Measurements from ENCODE around the gene DOCK1. TPM values are rescaled to one million over a fixed set of nuclear protein-coding genes. Genes with fewer than 3 reads are reported as not detected.

DOCK1 gene
- polyA plus RNA-seq, 10 donors: 29.4 to 45.4 (median 34.4) TPM

DNA sequence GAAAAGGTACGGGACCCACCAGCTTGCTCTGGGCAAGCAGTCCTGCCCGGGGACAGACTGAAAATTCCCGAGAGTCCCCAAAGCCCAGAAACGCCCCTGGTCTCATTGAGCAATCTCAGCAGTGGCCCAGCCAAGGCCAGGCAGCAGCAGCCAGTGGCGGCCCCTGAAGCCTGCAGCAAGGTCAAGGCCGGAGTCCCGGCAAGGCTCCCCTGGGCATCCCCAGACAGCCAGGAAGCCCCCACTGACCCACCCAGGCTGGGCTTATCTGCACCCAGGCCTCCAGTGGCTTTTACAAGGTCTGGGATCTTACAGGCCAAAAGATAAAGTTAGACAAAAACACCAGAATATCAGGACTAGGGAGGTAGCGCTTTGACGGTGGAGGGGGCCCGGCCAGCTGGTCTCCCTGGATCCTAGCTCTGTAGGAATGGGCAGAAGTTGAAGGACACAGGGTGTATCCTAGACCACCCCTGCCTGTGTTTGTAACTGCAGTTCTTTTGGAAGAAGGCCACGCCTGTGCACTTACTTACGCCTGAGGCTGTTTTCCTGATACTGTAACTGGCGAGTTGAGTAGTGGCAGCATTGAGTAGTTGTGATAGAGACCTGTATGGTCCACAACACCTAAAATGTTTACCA lies 513.4 kb downstream of the DOCK1 start:
- no peak for DNase-seq

DNA sequence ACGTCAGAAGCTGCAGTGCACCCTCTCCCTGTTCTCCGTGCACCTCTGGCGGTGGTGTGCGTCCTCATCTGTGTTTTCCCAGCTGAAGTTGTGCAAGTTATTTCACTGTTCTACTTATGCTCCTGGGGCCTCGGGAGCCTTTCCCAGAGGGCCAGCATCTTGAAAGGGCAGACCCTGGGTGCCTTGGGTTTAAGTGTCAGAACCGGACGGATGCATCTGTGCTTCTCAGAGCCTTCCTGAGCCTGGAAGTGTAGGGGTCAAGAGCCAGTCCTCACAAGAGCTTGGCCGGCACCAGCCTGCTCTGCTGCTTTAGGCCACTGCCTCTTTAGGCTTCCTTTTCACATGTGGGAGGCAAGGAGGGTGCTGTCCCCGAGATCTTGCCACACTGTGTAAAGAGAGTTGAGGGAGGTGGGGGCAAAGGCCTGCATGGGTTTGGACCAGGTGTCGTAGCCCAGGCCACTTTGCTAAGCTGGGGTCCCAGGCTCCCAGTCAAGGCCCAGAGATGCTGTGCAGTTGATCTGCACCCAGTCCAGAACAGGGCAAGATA lies 515.0 kb downstream of the DOCK1 start:
- DNase-seq: no peak

DNA sequence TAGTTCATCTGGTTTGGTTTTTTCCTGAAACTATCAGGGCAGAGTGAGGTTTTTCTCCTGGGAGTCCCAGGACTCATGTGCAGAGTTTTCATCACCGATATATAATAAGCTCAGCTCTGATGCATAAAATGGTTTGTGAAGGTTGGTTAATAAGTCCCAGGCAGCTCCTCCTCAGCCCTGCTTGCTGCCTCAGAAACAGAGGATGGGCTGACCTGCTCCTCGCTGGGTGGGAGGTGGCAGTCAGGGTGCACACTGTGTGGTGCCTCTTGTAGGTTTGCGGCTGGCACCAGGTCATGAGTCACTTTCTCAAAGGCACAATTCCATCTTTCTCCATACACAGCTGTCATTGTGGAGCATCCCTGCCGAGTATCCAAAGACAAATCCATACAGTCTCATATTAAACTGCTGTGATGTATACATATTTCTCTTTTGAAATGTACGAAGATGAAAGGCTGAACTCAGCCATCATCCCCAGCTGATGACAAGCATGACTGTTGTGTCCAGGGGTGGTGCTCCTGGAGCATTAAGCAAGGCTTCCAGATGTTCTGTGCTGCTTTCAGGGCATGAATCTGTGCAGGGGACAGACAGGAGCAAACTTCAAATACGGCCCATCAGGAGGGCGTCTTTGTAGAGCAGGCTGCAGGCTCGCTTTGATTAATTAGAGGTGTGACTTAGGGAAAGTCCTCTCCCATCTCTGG lies 518.1 kb downstream of the DOCK1 start:
- no peak for DNase-seq

GRCh38 chr10:127424594-127425264 lies 519.5 kb downstream of the DOCK1 start:
- DNase-seq: peak; percentile 18 to 45 (median 31)

DNA sequence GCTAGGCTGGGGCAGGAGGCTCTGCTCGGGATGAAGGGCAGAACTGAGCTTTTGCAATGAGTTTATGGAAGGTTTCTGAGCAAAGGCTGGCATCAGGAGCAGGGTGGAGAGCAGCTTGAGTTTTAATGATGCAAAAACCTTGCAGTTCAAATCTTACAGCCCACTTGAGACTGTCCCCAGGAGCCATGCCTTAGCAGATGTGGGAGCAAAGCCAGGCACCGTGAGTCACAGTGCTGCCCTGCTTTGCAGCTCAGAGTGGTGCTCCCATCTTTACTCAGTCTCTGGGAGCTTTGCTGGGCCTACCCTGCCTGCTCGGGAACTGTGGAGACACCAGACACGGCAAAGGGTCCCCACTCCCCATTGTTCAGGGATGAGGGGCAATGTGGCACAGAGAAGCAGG lies 521.5 kb downstream of the DOCK1 start:
- DNase-seq: no peak

- DNase-seq: no peak
Measured at GRCh38 chr10:127427926-127428325, 522.7 kb downstream of the DOCK1 start.

- DNase-seq: no peak
Measured at GRCh38 chr10:127428385-127428980, 523.3 kb downstream of the DOCK1 start.

- DNase-seq: no peak
Measured at GRCh38 chr10:127429601-127430312, 524.5 kb downstream of the DOCK1 start.

DNA sequence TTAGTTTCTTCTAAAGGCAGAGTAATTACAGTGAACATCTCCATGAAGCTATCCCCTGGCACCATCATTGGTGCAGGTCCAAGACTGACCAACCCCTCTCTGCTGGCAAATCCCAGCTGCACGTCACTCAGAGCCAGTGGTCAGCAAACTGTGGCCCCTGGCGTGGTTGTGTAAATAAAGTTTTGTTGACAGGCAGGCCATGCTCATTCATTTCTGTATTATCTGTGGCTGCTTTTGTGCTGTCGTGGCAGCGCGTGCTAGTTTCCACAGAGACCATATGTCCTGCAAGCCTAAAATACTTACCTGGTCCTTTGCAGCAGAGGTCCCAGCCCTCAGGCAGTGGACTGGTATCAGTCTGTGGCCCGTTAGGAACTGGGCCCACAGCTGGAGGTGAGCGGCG lies 526.3 kb downstream of the DOCK1 start:
- DNase-seq: no peak

GRCh38 chr10:127434006-127434405 lies 528.8 kb downstream of the DOCK1 start:
- DNase-seq: no peak

DNA sequence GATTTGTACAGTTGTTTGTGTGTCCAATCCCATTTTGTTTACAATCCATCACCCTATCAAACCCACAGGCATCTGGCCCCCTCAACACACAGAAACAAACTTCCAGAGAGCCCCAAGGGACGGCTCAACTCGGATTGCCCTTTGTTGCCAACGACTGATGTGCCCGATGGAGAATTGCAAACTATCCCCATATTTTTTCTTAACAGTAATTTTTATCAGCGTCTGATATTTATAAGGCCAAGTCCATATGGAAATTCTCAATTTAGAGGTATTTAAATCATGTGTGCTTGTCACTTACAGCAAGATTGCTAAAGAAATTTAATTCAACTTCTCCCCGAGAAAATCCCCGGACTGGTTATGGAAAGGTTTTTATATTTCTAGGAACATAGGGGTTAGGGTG lies 530.0 kb downstream of the DOCK1 start:
- no peak for DNase-seq

DNA sequence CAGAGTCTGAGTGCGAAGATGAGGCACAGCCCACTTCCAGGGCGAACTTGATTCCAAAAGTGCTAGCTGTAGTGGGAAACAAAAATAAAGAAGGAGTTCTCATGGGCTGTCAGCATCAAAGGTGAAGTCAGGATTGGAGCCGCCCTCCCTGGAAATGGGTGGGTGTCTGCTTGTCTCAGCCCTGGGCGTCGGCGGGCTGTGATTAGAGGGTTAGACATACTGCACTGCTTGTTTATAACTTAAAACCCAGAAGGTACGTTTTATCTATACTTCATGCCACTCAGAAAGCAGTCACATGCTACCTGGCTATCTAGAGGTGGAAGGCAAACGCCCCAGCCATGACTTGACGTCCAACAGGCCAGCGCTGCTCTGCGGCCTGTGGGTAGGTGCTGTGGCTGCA lies 535.1 kb downstream of the DOCK1 start:
- DNase-seq: no peak

GRCh38 chr10:127441350-127442219 lies 536.4 kb downstream of the DOCK1 start:
- no peak for DNase-seq

DNA sequence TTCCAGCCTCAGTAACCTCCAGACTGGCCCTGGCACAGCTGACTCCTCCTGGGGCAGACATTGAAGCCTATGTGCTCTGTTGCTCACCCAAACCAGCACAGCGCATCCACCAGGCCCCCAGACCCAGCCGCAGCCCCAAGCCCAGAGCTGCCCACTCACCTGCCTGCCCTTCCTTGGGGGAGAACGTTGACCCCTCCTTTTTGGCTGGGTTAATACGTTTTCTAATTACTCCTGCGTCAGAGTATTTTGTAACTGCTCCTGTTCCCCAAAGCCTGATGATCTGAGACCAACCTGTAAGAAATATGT lies 536.9 kb downstream of the DOCK1 start:
- no peak for DNase-seq

DNA sequence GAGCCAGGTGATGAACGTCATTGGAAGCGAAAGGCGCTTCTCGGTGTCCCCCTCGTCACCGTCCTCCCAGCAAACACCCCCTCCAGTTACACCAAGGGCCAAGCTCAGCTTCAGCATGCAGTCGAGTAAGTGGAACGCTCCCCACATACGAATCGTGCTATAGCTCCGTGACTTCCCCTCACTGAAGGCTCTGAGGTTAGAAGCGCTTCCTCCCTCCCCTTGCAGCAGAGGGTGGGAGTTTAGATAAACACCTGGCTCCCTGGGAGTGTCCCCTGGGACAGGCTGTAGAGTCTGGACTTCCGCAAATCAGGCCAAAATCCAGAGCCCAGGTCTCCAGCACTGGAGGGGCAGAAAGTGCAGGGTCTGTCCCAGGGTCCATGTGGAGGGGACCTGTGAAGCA lies 538.9 kb downstream of the DOCK1 start:
- no peak for DNase-seq

DNA sequence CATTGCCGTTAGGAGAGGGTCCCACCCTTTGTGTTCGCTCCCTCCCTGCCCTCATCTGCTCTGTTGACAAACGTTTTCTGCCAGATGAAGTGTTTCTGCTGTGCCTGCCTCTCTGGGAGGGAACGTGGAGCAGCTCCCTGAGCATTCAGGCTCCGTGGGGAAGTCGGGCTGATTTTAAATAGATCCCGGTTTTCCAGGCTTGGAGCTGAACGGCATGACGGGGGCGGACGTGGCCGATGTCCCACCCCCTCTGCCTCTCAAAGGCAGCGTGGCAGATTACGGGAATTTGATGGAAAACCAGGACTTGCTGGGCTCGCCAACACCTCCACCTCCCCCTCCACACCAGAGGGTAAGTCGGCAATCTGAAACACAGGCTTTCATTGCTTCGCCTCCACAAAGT lies 542.0 kb downstream of the DOCK1 start:
- DNase-seq: no peak

DNA sequence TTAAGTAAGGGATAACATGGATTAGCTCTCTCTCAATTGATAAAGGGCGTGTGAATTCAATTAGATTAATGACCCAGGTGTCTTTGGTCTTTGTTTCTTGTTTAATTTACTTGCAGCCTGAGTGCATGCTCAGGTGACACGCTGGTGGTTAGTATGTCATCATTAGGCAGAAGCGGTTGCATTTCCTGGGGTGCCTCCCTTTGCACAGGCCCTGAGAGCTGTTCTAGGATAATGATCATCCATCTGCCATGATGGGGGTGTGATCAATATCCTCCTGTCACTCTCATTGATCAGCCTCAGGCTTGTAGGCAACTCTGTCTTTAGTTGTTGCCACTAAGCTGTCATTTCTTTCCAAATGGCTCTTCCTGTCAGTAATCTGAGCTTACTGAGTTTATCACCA lies 544.3 kb downstream of the DOCK1 start:
- no peak for DNase-seq

DNA sequence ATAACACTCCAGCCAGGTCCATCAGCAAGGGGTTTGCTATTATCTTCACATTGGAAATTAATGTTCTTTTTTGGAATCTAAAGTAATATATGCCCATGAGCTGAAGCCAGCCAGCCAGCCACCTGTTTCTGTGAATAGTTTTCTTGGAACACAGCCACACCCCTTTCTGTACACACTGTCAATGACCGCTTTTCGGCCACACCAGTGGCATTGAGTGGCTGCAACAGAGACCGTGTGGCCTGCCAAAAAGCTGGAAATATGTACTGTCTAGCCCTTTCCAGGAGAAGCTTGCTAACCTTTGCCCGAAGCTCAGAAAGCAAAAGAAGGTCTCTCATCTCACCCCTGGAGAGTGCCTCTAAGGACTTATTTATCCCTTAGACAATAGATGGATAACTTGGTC lies 545.4 kb downstream of the DOCK1 start:
- DNase-seq: peak; percentile 14 to 31 (median 29)

DNA sequence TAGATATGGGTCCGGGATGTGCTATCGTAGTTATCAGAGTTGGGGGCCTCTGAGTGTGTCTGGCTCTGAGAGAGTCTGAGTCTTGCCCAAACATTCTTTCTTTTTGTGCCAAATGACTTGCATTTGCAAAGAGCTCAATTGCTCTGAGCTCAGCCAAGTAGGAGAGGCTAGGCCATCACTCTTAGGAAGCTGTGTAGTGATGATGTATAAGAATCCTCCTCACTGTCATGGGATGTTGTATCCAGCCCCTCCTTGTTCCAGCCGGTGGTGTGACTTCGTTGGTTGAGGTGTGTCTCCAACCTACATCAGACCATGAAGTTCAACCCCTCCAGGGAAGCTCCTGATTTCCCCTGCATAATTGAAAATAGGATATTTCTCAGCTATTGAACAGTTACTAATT lies 546.4 kb downstream of the DOCK1 start:
- DNase-seq: peak in 1 of 3 donors; percentile 2

GRCh38 chr10:127452568-127452967 lies 547.3 kb downstream of the DOCK1 start:
- DNase-seq: peak in 2 of 3 donors; percentile 6 to 33

- DNase-seq: no peak
Measured at GRCh38 chr10:127453706-127454105, 548.5 kb downstream of the DOCK1 start.

Data from muscle of back (tissue), 11 donors.